Osteoblast (primary cell): Measurements from ENCODE around the gene ALDH3B2. TPM values are rescaled to one million over a fixed set of nuclear protein-coding genes. Genes with fewer than 3 reads are reported as not detected.
A peak's percentile ranks its signal among the peaks of the same experiment; 100 is the strongest.

Experiments used
- DNase-seq: peaks from one replicate; pipeline ENCODE4 v3.0.0; 2011; ENCODE audit warnings: low spot score, mixed read lengths; ENCODE audit not compliant: insufficient read length; ENCODE audit errors: missing footprints
- H2AFZ ChIP-seq: 2 replicates; pipeline ENCODE4 v1.6.0; 2011; ENCODE audit warnings: mild to moderate bottlenecking, low read length
- H3K27ac ChIP-seq: 2 replicates; pipeline ENCODE4 v1.5.1; 2011; ENCODE audit warnings: mild to moderate bottlenecking, low read depth, low read length, moderate library complexity
- H3K27me3 ChIP-seq: 2 replicates; pipeline ENCODE4 v1.6.0; 2012; ENCODE audit warnings: mild to moderate bottlenecking, control low read depth, inconsistent platforms, low read length, moderate library complexity; ENCODE audit not compliant: insufficient read depth
- H3K36me3 ChIP-seq: 2 replicates; pipeline ENCODE4 v1.5.1; 2011; ENCODE audit warnings: mild to moderate bottlenecking, low read length, control low read depth, moderate library complexity; ENCODE audit not compliant: insufficient read depth
- H3K4me1 ChIP-seq: 2 replicates; pipeline ENCODE4 v1.5.1; 2011; ENCODE audit warnings: mild to moderate bottlenecking, low read length, control low read depth, moderate library complexity; ENCODE audit not compliant: insufficient read depth
- H3K4me2 ChIP-seq: 2 replicates; pipeline ENCODE4 v1.6.0; 2011; ENCODE audit warnings: mild to moderate bottlenecking, low read length; ENCODE audit not compliant: insufficient read depth
- H3K4me3 ChIP-seq: fragments of 200-600 bp; sonication (generic); 3 replicates; pipeline ENCODE4 v1.5.1; 2012; ENCODE audit warnings: mild to moderate bottlenecking, low read length, inconsistent platforms; ENCODE audit not compliant: insufficient read depth
- H3K79me2 ChIP-seq: 2 replicates; pipeline ENCODE4 v1.6.0; 2012; ENCODE audit warnings: mild to moderate bottlenecking, low read length, control low read depth, inconsistent platforms; ENCODE audit not compliant: insufficient read depth
- H3K9me3 ChIP-seq: 2 replicates; pipeline ENCODE4 v1.5.1; 2011; ENCODE audit warnings: low read depth, low read length, control low read depth
- H4K20me1 ChIP-seq: 2 replicates; pipeline ENCODE4 v1.6.0; 2012; ENCODE audit warnings: mild to moderate bottlenecking, low read length, control low read depth; ENCODE audit not compliant: insufficient read depth
- total RNA-seq: library from RNA; depleted of rRNA; stranded (reverse); fragments of >200 nt; gene quantifications from 2 replicates; pipeline ENCODE4 v1.2.3, GENCODE V29; 2012
- TF ChIP-seq, protein P1 (sequence below): IDR thresholded peaks from 2 replicates; pipeline ENCODE4 v1.5.1; 2011; ENCODE audit warnings: mild to moderate bottlenecking, low read depth, low read length, moderate library complexity; ENCODE audit errors: extremely low read depth

The ALDH3B2 gene
- total RNA-seq, 1 donor: not detected

DNA sequence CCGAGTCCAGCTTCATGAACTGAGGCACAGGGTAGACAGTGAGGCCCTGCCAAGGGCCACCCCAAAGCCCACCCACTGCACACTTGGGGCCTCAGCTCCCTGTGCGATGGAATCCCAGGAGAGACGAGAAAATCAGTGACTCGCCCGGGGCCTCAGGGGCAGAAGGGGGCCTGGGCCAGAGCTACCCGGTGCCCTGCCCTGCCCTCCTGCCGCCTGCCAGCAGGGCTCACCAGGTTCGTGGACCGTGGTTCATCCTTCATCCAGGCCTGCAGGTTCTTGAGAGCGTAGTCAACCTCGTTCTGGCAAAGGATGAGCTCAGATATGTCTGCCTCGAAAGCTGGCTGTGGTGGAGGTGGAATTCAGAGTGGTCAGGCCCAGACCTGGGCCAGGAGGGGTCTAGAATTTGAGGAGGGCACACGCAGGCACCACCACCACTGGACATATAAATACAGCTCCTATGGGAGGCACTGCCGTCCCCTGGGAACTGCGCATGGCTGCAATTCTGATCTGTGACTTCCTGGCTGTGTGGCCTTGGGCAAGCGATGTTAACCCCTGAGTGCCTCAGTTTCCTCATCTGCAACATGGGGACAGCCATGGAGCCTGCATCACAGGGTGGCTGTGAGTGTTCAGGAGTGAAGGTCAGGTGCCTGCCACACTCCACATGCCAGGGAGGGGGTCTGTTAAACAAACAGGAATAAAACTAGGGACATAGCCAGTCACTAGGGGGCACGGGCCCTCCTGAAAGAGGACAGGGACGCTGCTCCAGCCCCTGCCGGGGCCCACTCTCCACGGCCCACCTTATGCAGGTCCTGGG, 7.5 kb downstream of the ALDH3B2 start:
- Histone ChIP-seq H3K36me3 (no peaks in the 10 kb centered on the region), H3K4me1 (no peaks in the 10 kb centered on the region), H3K79me2 (no peaks in the 10 kb centered on the region), H3K27ac (no peak overlapping the region), H2AFZ (no peak overlapping the region), H4K20me1 (no peaks in the 10 kb centered on the region), H3K4me2 (no peak overlapping the region), H3K27me3 (no peaks in the 10 kb centered on the region), H3K9me3 (no peaks in the 10 kb centered on the region), H3K4me3 (no peak overlapping the region)
- TF ChIP-seq, protein P1, sequence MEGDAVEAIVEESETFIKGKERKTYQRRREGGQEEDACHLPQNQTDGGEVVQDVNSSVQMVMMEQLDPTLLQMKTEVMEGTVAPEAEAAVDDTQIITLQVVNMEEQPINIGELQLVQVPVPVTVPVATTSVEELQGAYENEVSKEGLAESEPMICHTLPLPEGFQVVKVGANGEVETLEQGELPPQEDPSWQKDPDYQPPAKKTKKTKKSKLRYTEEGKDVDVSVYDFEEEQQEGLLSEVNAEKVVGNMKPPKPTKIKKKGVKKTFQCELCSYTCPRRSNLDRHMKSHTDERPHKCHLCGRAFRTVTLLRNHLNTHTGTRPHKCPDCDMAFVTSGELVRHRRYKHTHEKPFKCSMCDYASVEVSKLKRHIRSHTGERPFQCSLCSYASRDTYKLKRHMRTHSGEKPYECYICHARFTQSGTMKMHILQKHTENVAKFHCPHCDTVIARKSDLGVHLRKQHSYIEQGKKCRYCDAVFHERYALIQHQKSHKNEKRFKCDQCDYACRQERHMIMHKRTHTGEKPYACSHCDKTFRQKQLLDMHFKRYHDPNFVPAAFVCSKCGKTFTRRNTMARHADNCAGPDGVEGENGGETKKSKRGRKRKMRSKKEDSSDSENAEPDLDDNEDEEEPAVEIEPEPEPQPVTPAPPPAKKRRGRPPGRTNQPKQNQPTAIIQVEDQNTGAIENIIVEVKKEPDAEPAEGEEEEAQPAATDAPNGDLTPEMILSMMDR: no peak
- DNase-seq: peak; percentile 83

DNA sequence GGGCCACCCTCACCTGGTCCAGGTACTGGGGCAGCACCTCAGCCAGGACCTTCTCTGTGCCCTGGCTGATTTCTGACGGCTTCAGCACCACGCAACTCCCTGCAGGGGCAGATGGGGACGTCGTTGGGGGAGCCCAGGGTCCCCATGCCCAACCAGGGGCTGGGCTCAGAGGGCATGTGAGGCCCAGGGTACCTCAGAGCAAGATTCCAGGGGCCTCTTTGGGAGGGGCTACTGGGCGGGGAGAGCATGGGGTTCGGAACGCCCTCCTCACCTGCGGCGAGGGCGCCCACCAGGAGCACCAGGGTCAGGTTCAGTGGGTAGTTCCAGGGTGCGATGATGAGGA, 8.1 kb downstream of the ALDH3B2 start:
- Histone ChIP-seq H3K4me2 (no peak overlapping the region), H3K4me3 (no peak overlapping the region), H3K4me1 (no peaks in the 10 kb centered on the region), H3K36me3 (no peaks in the 10 kb centered on the region), H3K27me3 (no peaks in the 10 kb centered on the region), H3K79me2 (no peaks in the 10 kb centered on the region), H4K20me1 (no peaks in the 10 kb centered on the region), H2AFZ (no peak overlapping the region), H3K9me3 (no peaks in the 10 kb centered on the region), H3K27ac (no peak overlapping the region)
- DNase-seq: peak; percentile 73
- TF ChIP-seq, protein P1: no peak

DNA sequence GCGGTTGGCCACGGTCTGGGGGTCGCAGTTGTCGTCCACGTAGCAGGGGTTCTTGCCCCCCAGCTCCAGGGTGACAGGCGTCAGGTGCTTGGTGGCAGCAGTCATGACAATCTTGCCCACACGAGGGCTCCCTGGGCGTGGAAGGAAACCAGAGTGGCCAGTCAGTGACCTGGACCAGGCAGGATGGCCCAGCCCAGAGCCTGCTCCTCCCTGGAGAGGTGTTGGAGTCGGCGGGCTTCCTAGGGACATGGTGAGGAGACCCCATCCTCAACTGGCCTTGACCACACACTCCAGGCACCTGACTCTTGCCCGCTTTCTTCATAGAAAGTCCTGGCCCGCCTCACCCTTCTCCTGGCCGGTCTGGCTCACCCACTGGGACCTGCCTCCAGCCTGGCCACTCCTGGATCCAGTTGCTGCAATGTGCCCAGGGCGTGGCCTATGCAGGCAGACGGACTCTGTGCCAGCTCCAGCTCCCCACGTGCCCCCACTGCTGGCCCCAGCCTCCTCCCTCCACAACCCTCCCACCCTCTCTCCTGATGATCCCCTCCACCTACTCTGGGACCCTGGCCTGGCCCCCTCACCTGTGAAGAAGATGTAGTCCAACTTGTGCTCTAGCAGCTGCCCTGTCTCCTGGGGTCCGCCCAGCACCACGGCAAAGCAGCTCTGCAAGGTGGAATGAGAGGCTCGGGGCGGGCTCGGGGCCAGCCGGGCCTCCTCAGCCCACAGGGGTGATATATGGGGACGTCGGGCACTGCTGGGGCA, 8.7 kb downstream of the ALDH3B2 start:
- Histone ChIP-seq H3K79me2 (no peaks in the 10 kb centered on the region), H3K36me3 (no peaks in the 10 kb centered on the region), H2AFZ (no peak overlapping the region), H4K20me1 (no peaks in the 10 kb centered on the region), H3K27me3 (no peaks in the 10 kb centered on the region), H3K4me2 (no peak overlapping the region), H3K9me3 (no peaks in the 10 kb centered on the region), H3K4me3 (no peak overlapping the region), H3K4me1 (no peaks in the 10 kb centered on the region), H3K27ac (no peak overlapping the region)
- TF ChIP-seq, protein P1: peak; percentile 4
- peak; percentile 57 for DNase-seq
